CD4-positive, alpha-beta T cell treated with Interferon gamma for 1 hour (primary cell): ENCODE measurements around the gene TMTC2.
"Not testable (repeated sequence)": the region's sequence is repeated elsewhere in the genome, so short reads cannot be mapped to it uniquely, and the experiment has no call there.

Experiments
- DNase-seq: peaks from one replicate; pipeline ENCODE4 v3.0.0-alpha.2; 2020

Gene TMTC2

DNA sequence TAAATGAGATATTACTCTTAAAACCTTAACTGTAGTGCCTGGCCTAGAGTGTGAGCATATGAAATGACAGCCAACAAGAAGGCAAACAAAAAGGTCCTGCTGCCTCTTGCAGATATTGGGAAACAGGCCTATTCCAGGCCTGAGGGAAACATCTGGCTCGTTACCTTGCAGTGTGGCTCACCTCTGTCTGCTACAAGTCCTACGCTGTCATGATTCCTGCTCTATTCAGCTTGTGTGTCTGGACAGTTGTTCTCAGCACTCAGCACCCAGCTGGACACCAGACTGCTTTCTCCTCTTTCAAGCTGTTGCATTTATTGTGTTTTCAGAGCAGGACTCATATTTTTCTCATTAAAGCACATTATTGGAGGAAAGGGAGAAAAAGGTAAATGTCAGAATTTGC lies 113.5 kb downstream of the TMTC2 start:
- no peak for DNase-seq

DNA sequence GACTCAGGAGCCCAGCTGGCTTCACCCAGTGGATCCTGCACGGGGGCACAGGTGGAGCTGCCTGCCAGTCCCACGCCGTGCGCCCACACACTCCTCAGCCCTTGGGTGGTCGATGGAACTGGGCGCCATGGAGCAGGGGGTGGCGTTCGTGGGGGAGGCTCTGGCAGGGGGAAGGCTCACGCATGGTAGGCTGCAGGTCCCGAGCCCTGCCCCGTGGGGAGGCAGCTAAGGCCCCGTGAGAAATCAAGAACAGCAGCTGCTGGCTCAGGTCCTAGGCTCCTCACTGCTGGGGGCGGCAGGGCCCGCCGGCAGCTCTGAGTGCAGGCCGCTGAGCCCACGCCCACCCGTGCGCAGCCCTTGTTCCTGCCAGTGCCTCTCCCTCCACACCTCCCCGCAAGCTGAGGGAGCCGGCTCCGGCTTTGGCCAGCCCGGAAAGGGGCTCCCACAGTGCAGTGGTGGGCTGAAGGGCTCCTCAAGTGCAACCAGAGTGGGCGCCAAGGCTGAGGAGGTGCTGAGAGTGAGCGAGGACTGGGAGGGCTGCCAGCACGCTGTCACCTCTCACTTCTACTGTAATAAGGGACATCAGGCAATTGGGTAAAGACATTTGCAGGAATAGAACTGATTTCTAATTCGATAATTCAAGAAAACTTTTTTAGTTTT lies 115.4 kb downstream of the TMTC2 start:
- no peak for DNase-seq

DNA sequence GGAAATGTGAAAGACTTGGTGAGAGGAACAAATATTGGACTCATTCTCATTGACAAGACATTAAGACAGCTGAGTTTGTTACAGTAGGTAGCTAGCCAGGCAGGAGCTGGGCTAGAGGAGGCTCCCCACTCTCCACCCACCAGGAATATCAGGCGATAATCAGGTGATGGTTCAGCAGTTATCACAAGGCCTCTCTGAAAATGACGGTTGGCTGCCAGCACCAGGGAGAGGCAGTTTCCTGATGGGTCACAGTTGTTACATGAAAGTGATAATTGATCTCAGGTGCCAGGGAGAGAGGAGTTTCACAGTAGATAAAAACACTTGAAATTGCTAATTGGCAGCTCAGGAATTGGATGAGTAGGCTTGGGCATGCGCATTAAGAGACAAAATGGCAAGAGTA lies 116.5 kb downstream of the TMTC2 start:
- DNase-seq = no peak

DNA sequence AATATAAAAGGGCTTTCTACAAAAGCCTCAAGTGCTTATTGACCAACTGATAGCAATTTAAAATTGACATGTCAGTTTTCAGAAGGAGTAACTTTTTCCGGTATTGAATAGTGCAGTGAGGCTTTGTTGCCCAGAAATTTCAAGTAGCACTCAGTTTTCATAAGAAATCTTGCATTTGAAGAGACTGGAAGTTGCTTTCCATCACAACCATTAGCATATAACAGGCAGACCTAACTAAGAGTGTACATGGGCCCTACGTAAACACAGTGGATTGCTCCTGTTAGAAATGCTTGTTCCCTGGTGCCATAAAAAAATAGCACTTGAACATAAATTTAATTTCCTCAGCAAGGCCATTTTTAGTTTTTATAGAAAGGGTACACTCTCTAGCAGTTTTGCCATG lies 117.9 kb downstream of the TMTC2 start:
- DNase-seq = no peak

DNA sequence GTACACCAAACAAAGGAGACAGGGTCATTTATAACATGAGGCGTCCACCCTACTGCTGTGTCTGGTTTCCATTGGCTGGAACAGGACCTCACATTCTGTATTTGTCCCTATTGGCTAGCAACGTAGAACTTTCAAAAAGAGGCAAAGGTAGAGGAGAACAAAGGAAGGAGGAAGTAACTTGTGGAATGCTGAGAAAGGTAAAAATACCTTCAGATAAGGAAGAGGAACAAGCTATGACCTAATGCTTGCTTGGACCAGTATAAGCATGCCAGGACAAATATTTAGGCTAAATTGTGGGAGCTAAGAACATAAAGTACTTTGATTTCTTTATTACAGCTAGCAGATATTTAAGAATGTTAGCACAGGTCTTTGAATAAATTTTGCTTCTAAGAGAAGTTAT lies 118.3 kb downstream of the TMTC2 start:
- not testable (repeated sequence) for DNase-seq

DNA sequence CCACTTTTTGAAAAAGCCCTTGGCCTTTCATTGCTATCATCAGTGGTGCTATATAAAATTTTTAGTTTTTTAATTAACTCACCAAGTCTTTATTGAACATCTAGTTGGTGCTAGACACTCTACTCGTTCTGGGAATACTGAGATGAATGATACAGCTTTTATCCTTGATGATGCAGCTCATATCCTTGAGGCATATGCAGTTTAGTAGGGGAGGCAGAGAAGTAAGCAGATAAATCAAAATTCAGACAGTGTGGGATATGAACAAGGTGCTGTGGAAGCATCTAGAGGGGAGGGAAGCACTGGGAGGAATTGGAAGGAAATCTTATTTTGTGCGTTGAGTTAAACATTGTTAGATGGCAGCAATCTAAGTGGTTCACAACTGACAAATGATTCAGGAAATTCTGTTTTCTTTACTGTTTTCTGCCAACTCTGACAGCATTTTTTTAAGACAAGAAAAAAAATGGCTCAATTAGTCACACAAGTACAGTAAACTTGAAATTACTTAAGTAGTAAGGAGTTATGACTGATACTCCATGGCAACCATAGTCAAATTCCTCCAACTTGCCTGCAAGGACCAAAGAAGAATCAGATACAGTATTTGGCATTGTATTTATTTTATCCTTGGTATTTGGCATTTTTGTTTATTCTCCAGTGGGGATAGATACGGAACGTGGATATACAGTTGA lies 119.2 kb downstream of the TMTC2 start:
- no peak for DNase-seq

DNA sequence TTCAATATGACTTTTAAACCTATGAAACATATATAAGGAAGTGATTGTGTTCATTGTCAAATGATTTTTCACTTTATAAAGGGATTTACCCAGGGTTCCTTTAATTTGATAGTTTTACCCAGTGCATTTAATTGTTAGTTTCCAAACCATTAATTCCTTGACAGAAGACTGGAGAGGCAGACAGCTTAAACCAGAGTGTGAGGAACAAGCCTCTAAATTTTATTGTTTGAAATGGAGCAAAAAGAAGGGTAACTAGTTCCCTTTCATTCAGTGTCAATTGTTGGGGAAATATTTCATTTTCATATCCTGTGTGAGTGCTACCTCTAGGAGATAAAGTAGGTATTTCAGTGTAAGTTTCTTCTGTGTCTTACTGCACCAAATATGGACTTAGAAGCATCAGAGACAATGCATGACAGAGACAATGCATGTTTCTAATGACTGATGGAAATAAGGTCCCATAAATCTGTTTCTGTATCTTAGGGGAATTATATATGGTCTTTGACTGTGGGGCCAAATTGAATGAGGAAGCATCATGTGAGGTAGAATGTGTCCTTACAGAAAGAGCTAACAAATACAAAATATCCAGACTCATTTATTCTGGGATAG lies 120.5 kb downstream of the TMTC2 start:
- DNase-seq = no peak

DNA sequence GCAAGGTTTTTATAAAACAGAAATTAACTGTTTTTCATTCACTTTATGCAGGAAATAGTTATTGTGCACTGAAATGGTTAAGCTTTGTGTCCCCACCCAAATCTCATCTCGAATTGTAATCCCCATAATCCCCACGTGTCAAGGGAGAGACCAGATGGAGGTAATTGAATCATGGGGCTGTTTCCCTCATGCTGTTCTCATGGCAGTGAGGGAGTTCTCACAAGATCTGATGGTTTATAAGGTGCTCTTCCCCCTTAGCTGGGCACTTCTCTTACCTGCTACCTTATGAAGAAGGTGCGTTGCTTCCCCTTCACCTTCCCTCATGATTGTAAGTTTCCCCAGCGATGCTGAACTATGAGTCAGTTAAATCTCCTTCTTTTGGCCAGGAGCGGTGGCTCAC lies 123.9 kb downstream of the TMTC2 start:
- no peak for DNase-seq

DNA sequence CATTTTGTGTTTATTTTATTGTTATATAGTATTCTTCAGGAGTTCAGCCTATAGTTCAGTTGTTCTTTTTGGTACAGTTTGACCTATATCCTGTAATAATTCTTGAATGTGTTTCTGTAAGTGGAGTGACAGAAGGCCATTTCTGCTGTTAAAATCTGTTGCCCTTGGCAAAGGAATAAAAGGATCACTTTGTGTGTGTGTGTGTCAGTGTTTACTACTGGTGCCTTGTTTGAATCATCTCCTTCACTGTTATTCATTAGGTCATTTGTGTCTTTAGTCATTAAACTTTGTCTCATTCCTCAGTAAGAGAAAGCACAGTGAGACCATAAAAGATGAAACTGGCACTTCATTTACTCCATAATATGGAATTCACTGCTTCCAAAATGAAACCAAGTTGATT lies 130.7 kb downstream of the TMTC2 start:
- DNase-seq = no peak

DNA sequence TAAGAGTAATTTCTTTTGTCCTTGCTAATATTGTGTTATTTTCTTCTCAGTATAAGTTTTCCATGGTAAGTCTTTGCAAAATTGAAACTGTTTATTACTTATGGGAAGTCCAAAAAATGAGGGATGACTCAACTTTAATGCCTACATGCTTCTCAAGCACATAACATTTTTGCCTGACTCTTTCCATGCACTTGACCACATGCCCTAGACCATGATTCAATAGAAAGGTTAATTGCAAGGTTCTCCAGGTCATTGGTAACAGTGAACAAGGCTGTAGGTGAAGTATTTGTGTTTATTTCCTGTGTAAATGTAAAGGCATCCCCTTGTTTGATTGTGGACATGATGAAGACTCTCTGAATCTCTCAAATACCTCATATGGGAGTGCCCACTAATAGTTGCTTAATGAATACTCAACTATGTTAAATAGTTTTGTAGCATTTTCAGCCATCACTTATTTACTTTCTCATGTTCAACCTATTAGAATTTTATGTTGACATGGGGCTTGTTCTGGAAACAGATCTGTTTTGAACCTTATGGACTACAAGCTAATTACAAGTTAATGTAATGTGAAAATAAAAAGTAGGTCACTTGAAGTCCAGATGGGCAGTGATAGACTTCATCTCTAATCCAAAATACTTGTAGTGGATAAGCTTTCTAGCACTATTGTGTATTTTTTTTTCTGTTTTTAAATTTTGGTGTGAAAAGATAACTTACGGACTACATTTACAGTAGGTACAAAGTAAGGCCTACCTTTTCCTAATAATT lies 131.7 kb downstream of the TMTC2 start:
- no peak for DNase-seq

DNA sequence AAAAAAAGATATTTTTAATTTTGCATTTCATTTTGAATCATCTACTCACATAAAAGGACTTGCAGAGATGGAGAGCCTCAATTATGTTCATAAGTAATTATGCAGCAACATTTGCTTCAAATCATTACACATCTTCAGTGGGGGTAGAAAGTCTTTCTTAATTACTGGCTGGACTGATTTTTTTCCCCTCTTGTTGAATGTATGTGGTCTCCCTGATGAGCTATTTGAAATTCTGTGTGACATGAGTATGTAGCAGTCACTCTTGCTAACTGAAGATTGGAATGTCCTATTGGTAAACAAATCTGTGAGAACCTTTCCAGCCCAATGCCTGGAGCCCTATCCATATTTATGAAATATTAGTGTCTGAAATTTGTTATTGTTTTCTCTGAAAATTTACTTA lies 139.8 kb downstream of the TMTC2 start:
- DNase-seq = no peak

DNA sequence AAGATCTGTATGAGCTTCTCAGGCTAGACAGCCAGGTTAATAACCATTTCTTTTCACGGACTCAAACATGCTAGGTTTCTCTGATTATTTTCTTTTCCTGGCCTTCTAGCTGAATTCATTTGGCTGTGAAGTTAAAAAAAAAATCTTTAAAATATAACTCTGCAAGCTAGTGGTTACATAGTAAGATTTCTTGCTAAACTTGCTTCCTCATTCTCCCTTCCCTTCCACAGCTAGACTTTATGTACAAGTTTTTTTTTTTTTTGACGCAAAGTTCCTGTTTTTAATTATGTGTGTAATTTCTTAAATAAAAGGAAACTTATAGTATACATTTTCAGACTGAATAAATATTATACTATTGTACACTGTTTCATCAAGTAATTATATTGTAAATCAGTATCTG lies 145.4 kb downstream of the TMTC2 start:
- DNase-seq = no peak

DNA sequence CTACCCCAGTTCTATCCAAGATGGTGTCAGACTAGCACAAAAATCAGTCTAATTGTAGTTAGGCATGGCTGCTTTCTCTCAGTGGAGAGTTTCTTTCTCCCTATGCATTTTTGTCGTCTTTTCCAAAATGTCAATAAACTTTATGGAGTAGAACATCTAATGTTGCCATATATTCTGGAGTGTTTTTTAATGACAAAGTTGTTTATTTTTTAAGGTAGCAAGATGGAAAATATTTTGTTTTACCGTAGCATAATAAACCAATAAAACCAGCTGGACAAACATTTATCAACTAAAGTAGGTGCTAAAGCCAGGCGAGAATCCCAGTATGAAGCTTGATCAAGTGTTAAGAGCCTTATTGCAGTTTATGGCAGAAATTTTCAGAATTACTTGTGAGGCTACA lies 146.3 kb downstream of the TMTC2 start:
- no peak for DNase-seq

DNA sequence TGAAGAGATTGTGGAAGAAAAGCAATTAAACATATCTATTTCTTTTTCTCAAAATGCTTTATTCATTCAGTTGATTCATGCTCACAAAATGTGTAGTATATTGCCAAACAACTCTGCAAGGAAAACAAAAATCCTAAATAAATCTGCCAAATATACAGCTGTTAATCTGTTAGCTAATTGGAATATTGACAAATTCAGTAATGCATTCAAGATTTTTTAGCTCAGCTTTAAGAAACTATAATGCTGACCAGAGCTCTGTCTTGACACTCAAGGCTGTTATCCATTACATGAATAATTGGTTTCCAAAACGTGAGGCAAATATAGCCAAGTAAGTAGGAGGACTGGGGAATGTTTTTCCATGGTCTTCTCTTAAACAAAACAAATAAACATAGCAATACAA lies 146.8 kb downstream of the TMTC2 start:
- no peak for DNase-seq

DNA sequence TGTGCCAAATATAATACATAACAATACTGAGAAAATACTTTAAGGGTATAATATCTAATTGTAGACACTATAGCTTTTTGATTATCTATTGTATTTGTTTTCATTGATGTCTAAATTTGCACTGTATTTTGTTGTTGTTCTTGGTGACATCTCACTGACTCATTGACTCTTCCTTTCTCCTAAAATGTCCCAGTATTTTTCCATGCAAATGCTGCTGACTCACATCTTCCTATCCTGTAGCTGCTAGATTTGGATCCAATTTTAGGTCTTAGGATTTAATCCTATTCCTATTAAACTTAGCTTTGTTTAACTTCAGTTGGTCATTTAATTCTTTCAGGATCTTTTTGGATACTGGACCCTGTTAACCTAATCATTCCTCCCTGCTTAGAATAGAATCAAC lies 148.5 kb downstream of the TMTC2 start:
- no peak for DNase-seq

DNA sequence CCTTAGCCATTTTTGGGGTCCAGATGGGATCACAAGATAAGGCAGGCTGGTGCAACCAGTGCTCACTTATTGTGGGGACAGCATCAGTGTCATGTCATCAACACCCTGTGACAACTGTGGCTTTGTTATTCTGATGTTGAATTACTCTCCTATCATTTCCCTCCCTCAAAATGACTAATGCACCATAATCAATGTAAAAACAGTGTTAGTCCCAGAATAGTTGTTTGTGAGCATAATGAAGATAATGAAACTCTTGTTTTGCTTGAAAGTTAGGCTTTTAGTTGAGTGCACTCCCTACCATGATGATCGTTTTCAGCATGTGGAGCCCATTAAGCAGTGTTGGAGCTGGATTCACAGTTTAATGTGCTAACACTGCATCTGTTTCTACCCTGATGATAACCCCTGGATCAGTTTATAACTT lies 151.4 kb downstream of the TMTC2 start:
- no peak for DNase-seq

DNA sequence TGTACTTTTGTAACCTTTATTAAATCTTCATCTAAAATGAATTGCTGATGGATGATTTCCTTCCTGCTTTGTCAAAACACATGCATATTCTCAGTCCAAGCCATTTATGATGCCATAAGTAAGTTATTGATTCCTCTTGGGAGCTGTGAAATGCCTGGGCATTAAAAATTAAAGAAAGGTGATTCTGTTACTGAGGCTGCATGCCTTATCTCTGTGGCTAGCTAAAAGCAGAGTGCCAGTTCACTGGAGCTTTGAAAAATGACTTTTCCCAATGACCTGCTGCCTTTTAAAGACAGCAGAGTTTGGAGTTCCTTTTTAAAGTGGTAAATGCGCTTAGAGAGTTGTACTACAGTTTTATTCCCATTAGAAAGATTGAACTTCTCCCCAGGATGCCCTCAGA lies 152.1 kb downstream of the TMTC2 start:
- no peak for DNase-seq

DNA sequence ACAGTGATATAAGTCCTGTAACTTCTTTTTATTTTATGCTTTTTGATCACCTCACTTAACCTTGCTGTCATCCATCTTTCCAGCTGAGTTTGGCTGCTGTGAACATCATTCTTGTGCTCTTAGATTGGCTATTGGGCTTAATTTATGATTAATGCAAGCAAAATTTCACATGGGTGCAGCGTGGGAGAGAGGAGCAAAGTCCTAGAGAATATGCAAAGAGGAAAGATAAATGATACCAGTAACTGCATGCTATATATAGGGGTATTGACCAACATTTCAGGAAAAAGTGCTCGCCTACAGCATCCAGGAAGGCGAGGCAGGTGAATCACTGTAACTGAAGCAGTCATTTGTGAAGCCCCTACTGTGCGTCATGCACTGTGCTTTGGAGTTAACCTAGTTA lies 153.1 kb downstream of the TMTC2 start:
- DNase-seq = no peak

DNA sequence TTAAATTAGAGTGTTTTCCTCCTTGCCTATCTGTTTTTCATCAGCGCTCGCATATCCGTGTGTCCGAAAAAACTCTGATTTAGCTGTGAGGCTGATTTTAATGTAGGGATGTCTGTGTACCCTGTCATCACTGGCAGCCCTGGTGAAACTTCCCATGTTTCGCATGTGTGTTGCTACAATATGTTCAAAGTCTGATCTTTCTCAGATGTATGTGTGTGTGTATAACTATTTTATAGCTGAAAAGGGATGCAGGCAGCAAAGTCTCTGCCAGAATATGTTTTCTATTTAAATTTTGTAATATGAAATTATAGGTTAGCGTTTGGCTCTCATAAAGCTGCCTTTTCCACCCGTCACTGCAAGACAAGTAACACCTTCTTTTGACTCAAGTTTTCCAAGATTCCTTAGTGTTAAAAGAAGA lies 154.8 kb downstream of the TMTC2 start:
- no peak for DNase-seq

DNA sequence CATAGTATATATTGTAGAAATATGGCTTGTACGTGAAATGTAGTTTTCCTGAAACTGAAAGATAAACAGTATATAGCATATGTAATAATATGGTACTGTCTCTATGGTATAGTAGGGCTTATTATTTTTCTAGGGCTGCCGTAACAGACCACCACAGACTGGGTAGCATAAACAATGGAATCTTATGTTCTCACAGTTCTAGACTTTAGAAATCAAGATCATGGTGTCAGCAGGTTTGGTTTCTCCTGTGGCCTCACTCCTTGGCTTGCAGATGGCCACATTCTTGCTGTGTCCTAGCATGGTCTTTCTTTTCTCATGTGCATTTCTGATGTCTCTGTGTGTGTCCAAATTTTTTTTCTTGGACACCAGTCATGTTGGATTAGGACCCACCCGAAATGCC lies 155.8 kb downstream of the TMTC2 start:
- no peak for DNase-seq

DNA sequence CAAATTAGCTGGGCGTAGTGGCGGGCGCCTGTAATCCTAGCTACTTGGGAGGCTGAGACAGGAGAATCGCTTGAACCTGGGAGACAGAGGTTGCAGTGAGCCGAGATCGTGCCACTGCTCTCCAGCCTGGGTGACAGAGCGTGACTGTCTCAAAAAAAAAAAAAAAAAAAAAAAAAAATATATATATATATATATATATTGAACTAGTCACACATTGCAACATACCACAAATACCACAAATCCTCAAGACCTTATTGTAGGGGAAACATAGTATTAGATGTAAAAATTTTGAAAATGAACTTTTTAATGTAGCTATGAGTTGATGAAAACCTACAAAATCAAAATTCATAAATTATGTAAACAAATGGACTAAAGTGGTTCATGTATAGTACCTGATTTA lies 158.4 kb downstream of the TMTC2 start:
- not testable (repeated sequence) for DNase-seq

DNA sequence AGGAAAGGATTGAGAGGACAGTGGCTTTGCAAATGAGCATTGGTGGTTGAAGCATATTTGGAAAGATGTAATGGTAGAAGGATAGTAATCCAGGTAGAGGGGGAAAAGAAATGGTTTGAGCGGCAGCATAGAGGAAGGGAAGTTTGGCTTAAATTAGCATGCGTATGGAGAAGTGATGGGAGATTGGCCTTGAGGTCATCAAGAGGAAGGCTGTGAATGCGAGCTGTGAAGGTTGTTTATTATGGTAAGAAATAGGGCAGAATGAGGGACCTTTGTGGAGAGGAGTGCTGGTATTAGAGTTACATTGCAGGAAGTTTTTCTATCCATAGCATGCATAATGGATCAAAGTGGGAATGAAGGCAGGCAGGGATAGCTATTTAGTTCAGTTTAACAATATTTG lies 162.1 kb downstream of the TMTC2 start:
- DNase-seq = no peak

DNA sequence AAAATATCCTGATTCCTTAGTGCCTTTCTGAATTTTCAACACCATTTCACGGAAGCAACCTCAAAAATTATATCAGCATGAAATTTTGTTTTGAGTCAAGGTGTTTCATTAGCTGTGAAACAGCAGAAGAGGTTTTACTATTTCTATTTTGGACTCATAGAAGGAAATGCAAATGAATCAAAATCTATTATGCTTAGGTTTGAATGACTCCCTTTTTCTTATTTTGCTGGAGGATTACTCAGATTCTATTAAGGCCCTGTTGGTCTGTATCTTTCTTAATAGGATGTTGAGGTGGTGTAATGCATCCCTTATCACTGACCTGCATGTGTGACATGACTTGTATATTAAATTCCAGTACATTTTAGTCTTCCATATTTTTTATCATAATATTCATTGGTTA lies 165.8 kb downstream of the TMTC2 start:
- no peak for DNase-seq

DNA sequence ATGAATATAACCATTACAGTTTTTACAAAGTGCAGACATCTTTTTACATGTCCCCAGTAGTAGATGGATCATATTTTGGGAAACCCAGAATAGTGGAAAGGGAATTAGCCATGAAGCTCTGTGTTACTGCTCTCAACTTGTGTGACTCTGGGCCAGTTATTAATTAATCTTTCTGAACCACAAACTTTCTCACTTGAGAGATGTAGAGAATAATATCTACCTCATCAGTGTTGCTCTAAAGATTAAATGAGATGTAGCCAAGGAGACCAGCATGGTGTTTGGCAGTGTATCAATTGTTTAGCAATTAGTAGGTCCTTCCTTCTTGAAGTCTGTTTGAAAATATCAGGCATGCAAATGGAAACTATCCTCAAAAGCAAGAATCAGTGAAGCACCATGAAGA lies 169.2 kb downstream of the TMTC2 start:
- no peak for DNase-seq
